HG03520 (cell line): ENCODE data around the gene UMOD.

Source experiments
- ATAC-seq: cut with Tn5 transposase; IDR thresholded peaks from one replicate; pipeline ENCODE4 v1.9.1; 2021; ENCODE audit warnings: mild to moderate bottlenecking, moderate library complexity; ENCODE audit not compliant: unreplicated experiment

The UMOD gene

DNA sequence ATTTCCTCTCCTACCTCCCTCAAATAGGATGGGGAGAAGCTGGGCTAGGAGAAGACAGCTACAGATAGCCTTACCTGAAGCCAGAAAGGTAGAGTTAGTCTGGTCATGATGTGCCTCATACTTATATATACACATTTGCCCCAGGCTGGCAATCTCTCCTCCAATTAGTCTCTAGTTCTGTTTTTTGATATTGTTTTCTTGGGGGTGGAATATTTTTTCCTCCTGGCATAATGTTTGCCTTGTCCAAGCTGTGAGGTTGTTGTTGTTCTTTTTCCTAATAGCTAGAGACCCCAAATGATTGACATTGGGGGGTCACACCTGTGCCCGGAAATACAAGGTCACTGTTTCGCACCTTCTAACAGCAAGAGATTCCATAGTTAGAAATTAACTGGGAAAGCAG, at the start of gene UMOD:
Gene UMOD, minus strand, starts transcription at position 101 of the 400 bp plus-strand sequence. CDS start 1,978 bp downstream, outside the sequence.
- no peak for ATAC-seq

DNA sequence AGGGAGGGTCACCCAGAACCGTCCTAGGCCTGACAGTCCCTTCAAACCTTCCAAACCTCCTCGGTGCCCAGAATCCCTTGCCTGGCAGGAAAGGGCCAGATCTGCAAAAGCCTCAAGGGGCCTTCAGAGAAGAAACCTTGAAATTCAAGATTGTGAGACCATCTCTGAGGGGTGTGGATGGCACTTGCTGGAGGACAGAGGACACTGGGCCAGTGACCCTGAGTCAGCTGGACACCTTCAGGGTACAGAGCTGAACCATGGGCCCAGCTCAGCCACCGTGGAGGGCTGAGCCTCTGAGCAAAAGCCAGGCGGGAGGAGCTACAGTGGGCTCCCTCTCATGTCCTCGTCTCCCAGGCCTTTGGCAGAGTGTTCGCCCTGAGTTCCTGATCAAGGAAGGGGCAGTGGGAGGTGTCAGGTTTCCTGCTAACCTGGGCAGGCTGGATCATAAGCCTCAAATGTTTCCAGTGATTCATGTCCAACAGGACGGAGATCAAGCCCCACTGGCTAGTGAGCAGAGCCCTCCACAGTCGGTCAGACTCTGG, 49.0 kb upstream of the UMOD start:
- no peak for ATAC-seq

GRCh38 chr16:20401066-20401465, 48.6 kb upstream of the UMOD start:
- ATAC-seq, result no peak

DNA sequence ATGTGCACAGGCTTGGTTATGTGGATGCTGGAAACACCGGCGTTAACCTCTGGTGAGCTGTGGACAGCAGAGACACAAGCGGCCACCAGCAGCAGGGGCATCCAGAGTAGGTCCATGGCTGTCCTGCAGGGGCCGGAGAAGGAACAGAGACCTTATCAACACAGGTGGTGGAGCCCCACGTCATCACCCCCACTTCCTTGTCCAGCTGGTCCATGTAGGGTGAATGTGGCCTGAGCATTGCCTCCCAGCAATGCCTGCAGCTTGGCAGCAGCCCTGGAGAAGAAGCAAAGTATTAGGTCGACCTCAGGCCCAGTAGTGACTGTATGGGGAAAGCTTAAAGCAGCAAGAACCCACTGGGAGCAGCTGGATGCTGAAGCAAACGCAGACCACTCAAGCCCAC, 46.7 kb upstream of the UMOD start:
- no peak for ATAC-seq

DNA sequence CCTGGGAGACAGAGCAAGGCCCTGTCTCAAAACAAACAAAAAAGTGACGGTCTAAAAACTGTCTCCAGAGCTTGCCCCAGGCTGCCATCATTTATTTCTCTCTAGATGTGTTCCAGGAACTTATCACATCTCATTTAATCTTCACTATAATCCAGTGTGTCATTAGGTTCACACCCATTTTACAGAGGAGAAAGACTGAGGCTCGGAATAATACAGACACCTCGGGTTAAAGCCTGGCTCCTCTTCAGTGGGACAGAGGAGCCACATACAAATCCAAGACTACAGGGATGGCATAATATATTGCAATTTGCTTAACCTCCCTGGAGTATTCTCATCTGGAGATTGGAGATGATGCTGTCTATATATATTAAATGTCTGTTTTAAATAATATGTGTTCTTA, 46.1 kb upstream of the UMOD start:
- ATAC-seq, result no peak

- ATAC-seq, result no peak
Measured at GRCh38 chr16:20397468-20398074, 45.1 kb upstream of the UMOD start.

DNA sequence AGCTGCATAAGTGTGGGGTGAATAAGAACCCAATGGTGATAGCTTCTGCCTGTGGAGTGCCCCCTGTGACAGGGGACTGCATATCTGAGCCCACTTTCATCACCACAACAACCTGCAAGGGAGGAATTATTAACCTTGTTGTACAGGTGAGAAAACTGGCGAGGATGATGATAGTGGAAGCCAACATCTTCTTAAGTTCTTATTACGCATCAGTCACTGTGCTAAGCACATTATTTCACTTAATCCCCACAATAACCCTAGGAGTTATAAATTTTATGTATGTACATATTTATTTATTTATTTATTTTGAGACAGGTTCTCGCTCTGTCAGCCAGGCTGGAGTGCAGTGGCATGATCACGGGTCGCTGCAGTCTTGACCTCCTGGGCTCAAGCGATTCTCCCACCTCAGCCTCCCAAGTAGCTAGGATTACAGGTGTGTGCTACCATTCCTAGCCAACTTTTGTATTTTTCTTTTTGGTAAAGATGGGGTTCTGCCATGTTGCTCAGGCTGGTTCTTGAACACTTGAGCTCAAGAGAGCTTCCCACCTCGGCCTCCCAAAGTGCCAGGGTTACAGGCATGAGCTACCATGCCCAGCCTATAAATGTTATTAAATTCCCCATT, 44.4 kb upstream of the UMOD start:
- ATAC-seq, result no peak

DNA sequence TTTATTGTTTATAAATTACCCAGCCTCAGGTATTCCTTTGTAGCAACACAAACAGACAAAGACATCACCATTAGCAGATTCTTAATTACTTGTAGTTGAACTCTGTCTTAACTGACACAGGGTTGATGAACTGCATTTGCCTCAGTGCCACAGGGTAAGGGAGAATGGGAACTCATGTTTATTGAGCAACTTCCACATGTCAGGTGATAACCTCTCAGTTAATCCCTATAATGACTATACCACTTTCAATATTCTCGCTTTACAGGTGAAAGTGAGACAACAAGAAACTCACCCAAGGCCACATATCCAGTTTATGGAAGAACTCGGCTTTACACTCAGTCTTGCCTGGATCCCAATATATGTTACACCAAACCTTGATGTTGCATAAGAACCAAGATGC, 43.4 kb upstream of the UMOD start:
- ATAC-seq, result no peak

DNA sequence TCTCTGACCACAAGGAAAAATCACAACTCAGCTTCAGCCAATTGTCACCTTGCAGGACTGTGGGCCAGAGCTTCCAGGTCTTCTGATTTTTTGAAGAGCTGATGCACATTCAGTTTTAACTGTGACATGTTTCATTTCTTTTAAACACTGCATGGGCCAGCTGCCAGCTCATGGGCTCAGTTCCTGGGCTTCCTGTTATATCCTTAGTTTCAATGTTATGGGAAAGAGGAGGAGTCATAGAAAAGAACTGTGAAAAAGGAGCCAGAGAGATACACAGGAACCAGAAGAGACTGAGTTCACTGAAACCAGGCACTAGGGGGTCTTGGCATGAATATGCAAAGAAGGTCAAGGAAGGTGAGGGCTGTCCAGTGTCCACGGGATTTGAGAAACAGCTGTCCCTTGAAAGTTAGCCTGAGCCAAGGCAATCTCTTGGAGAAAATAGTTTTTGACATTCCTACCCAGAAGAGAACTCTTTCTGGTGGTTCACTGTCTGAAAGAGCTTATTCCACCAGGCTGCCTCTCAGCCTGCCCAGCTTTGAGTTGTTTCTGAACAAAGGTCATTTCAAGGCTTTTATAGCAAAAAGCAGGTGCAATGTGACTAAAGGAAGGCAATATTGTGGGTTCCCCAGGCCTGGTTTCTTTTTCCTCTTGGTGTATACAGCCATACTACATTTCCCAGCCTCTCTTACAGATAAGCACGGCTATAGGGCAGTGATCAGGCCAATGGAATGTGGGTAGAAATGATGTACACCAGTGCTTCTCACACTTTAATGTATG, 41.5 kb upstream of the UMOD start:
- ATAC-seq, result no peak

GRCh38 chr16:20391045-20391444, 38.5 kb upstream of the UMOD start:
- no peak for ATAC-seq

DNA sequence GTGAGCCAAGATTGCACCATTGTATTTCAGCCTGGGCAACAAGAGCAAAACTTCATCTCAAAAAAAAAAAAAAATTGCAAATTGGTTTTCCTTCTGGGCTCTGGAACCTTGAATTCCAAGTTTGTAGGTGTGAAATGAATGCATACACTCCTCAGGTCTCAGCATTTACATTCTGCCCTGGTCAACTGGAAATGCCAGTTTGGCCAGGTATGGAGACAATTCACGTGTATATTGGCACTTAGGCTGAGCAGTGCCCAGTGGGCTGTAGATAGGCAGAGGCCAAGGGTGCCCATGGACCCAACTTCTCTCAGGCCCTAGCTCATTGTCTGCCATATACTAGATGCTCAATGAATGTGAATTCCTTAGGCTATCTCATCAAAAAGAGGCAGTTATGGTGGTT, 36.3 kb upstream of the UMOD start:
- no peak for ATAC-seq

DNA sequence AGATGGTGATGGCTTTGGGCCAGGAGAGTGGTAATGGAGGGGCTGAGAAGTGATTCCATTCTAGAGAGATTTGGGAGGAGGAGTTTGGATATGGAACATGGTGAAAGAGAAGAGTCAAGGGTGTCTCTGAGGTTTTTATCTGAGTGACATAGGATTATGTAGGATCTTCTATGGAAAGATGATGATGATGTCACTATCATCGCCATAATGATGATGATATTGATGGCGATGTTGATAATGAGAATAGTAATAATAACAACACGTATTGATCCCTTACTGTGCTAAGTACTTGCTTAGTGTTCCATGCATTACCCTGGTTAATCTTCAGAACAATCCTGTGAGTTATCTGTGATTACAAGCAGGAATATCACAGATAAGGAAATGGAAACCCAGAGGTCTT, 35.5 kb upstream of the UMOD start:
- ATAC-seq, result no peak

GRCh38 chr16:20385844-20386832, 33.6 kb upstream of the UMOD start:
- no peak for ATAC-seq

- no peak for ATAC-seq
Measured at GRCh38 chr16:20383106-20384029, 30.9 kb upstream of the UMOD start.

- no peak for ATAC-seq
Measured at GRCh38 chr16:20382202-20382948, 29.9 kb upstream of the UMOD start.

DNA sequence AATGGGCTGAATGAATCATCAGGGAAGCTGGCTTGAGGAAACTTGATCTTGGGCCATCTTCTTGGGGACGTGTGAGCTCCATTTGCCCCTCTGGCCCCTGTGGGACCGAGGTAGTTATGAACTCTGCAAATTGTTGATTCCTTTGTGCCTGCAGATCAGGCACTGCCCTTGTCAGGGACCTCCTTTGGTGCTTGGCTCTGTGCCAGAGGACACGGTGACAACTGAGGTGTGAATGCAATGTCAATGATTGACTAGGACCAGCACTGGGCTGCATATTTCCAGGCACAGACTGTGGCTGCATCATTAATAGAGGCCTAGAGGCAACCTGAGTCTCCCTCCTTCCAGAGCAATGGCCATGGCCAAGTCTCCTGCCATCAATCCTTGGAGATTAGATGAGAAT, 28.3 kb upstream of the UMOD start:
- ATAC-seq, result no peak

GRCh38 chr16:20377181-20377580, 24.7 kb upstream of the UMOD start:
- no peak for ATAC-seq

GRCh38 chr16:20372701-20373100, 20.2 kb upstream of the UMOD start:
- no peak for ATAC-seq

DNA sequence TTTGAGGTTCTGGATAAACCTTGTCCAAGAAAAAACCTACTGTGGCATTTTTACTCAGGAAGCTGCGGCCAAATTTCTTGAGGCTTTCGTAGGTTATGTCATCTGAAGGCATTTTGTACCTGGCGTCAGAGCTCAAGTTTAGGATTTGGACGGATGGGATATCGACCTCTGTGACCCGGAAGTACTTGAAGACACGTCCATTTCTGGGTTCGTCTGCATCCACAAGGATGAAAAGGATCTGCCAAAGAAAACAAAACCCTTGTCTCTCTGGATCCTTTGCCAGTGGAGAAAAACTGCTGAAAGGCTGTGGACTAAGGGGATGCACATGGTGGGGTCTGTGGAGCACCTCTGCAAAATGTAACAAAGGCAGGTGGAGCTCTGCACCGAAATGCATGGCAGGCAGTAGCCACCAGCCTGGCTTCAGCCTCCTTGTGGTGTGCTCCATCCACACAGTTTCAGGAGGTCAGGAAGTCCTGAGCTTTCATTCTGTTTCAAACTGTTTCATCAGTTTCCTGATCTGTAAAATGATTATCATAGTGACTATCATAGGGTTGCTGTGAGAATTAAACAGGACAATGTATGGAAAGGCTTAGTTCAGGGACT, 17.0 kb upstream of the UMOD start:
- no peak for ATAC-seq
